HCT116 (cell line): ENCODE measurements around the gene CAPZA2. TPM values are rescaled to one million over a fixed set of nuclear protein-coding genes. Genes with fewer than 3 reads are reported as not detected.

ENCODE experiments used
- ATAC-seq: fragments of 200-7000 bp; cut with Tn5 transposase; 2 replicates; pipeline ENCODE4 v1.9.1; 2020; ENCODE audit warnings: mild to moderate bottlenecking, moderate library complexity
- BruUV-seq: library from RNA; stranded (reverse); fragments of 400-500 nt; replicated peaks from 2 replicates; lab custom pipeline; 2021; lab: Mats Ljungman, UMichigan
- CTCF ChIA-PET: fragments of 300-600 bp; sonication (Branson Sonifier 250); formaldehyde crosslinking; loops from one replicate; lab custom pipeline; 2021; ENCODE audit warnings: antibody characterized with exemption; lab: Charles Lee
- POLR2A ChIA-PET: fragments of 300-600, 350-600 bp; sonication (Branson Sonifier 250); formaldehyde crosslinking; loops from one replicate; lab custom pipeline; 2021; ENCODE audit warnings: antibody characterized with exemption; lab: Charles Lee
- RAD21 ChIA-PET, 2 experiments: fragments of 300-600 bp; sonication (Branson Sonifier 250); formaldehyde crosslinking; loops; one replicate each; lab custom pipeline; 2023; ENCODE audit warnings: low total read pairs in 2 of 2; ENCODE audit not compliant: uncharacterized antibody in 2 of 2, unreplicated experiment in 2 of 2, low non-redundant PET in 1 of 2; lab: Charles Lee
- DNase-seq: peaks from one replicate; pipeline ENCODE4 v3.0.0-alpha.2; 2010; ENCODE audit warnings: low read depth, low spot score
- H2AFZ ChIP-seq: fragments of 200-600 bp; shearing (Covaris generic), sonication (generic); 2 replicates; pipeline ENCODE4 v1.6.1; 2017; ENCODE audit warnings: low read depth, mixed run types, mixed read lengths, antibody characterized with exemption, low read length; ENCODE audit not compliant: poor library complexity, severe bottlenecking
- H3K27ac ChIP-seq: 2 replicates; pipeline ENCODE4 v1.5.1; 2012; ENCODE audit warnings: low read depth, low read length
- H3K27me3 ChIP-seq: fragments of 200-600 bp; sonication (generic); 2 replicates; pipeline ENCODE4 v1.6.1; 2016; ENCODE audit warnings: mixed run types, low read length, mixed read lengths; ENCODE audit not compliant: insufficient read depth
- H3K36me3 ChIP-seq, 2 experiments: fragments of 200-500 bp in 1 of 2; fragments of 200-600 bp in 1 of 2; sonication (Bioruptor generic) in 1 of 2; sonication (generic) in 1 of 2; 2 replicates each; pipeline versions ENCODE4 v1.5.1 to v1.6.1; 2014 to 2016; ENCODE audit warnings: low read length in 2 of 2, inconsistent platforms in 1 of 2, mixed read lengths in 1 of 2, mixed run types in 1 of 2; ENCODE audit not compliant: insufficient read depth in 2 of 2, control insufficient read depth in 1 of 2
- H3K4me1 ChIP-seq, 2 experiments: fragments of 200-600 bp in 1 of 2; sonication (generic) in 1 of 2; 2 replicates each; pipeline versions ENCODE4 v1.5.1 to v1.6.1; 2012 to 2017; ENCODE audit warnings: low read length in 2 of 2, inconsistent platforms in 1 of 2, mild to moderate bottlenecking in 1 of 2, mixed read lengths in 1 of 2, mixed run types in 1 of 2, moderate library complexity in 1 of 2; ENCODE audit not compliant: insufficient read depth in 2 of 2, control insufficient read depth in 1 of 2
- H3K4me2 ChIP-seq: fragments of 200-600 bp; sonication (generic); 2 replicates; pipeline ENCODE4 v1.6.1; 2017; ENCODE audit warnings: mixed run types, low read length, mixed read lengths
- H3K4me3 ChIP-seq, 2 experiments: fragments of 200-600 bp in 1 of 2; sonication (generic) in 1 of 2; replicated peaks in 1 of 2; 2 replicates each; pipeline ENCODE4 v1.5.1; 2011 to 2016; ENCODE audit warnings: low read length in 2 of 2, control low read depth in 1 of 2, low read depth in 1 of 2, mild to moderate bottlenecking in 1 of 2, mixed read lengths in 1 of 2, mixed run types in 1 of 2
- H3K79me2 ChIP-seq: fragments of 200-600 bp; sonication (generic); 2 replicates; pipeline ENCODE4 v1.6.1; 2017; ENCODE audit warnings: mild to moderate bottlenecking, mixed run types, low read length, moderate library complexity, mixed read lengths; ENCODE audit not compliant: insufficient read depth
- H3K9ac ChIP-seq: fragments of 200-600 bp; sonication (generic); 2 replicates; pipeline ENCODE4 v1.6.1; 2016; ENCODE audit warnings: low read length, mixed read lengths
- H3K9me2 ChIP-seq: fragments of 200-600 bp; sonication (generic), shearing (Covaris generic); 2 replicates; pipeline ENCODE4 v1.6.1; 2017; ENCODE audit warnings: mixed run types, mild to moderate bottlenecking, moderate library complexity; ENCODE audit not compliant: insufficient read depth
- H3K9me3 ChIP-seq, 2 experiments: fragments of 200-500 bp in 1 of 2; fragments of 200-600 bp in 1 of 2; sonication (Bioruptor generic) in 1 of 2; sonication (generic) in 1 of 2; 2 replicates each; pipeline ENCODE4 v1.6.1; 2014 to 2017; ENCODE audit warnings: low read length in 2 of 2, mixed read lengths in 2 of 2, inconsistent platforms in 1 of 2, low read depth in 1 of 2, mild to moderate bottlenecking in 1 of 2, mixed run types in 1 of 2, moderate library complexity in 1 of 2; ENCODE audit not compliant: control insufficient read depth in 1 of 2, insufficient read depth in 1 of 2
- H4K20me1 ChIP-seq: fragments of 200-600 bp; sonication (generic), shearing (Covaris generic); 2 replicates; pipeline ENCODE4 v1.6.1; 2017; ENCODE audit warnings: mixed run types, mild to moderate bottlenecking, moderate library complexity; ENCODE audit not compliant: insufficient read depth
- ATF3 ChIP-seq: IDR thresholded peaks from 2 replicates; pipeline ENCODE4 v1.6.1; 2012
- CTCF ChIP-seq, 3 experiments: fragments of 200-600 bp in 1 of 3; sonication (generic) in 1 of 3; IDR thresholded peaks in 2 of 3; conservative IDR thresholded peaks in 1 of 3; 2 replicates each; pipeline ENCODE4 v1.5.1; 2012 to 2017; ENCODE audit warnings: low read depth in 2 of 3, low read length in 2 of 3, antibody characterized with exemption in 1 of 3, borderline replicate concordance in 1 of 3, control low read depth in 1 of 3, mild to moderate bottlenecking in 1 of 3, mixed read lengths in 1 of 3, mixed run types in 1 of 3, moderate library complexity in 1 of 3; ENCODE audit not compliant: insufficient read depth in 1 of 3
- EGR1 ChIP-seq: IDR thresholded peaks from 2 replicates; pipeline ENCODE4 v1.6.1; 2012; ENCODE audit warnings: low read depth
- ELF1 ChIP-seq: IDR thresholded peaks from 2 replicates; pipeline ENCODE4 v1.6.1; 2012; ENCODE audit warnings: low read depth, borderline replicate concordance
- EZH2phosphoT487 ChIP-seq: fragments of 200-600 bp; IDR thresholded peaks from 2 replicates; pipeline ENCODE4 v1.6.1; 2018; ENCODE audit warnings: antibody characterized with exemption, borderline replicate concordance
- FOSL1 ChIP-seq: IDR thresholded peaks from 2 replicates; pipeline ENCODE4 v1.6.1; 2012; ENCODE audit warnings: low read depth
- POLR2A ChIP-seq: IDR thresholded peaks from 2 replicates; pipeline ENCODE4 v1.7.0; 2011; ENCODE audit warnings: borderline replicate concordance; ENCODE audit not compliant: insufficient read depth, insufficient read length; ENCODE audit errors: extremely low read depth
- POLR2AphosphoS5 ChIP-seq: IDR thresholded peaks from 2 replicates; pipeline ENCODE4 v1.6.1; 2011; ENCODE audit warnings: mild to moderate bottlenecking, low read depth, low read length, moderate library complexity
- RAD21 ChIP-seq: IDR thresholded peaks from 2 replicates; pipeline ENCODE4 v1.6.1; 2012; ENCODE audit warnings: low read depth, mild to moderate bottlenecking
- REST ChIP-seq: IDR thresholded peaks from 2 replicates; pipeline ENCODE4 v1.6.1; 2012; ENCODE audit warnings: low read depth
- SIN3A ChIP-seq: IDR thresholded peaks from 2 replicates; pipeline ENCODE4 v1.6.1; 2012; ENCODE audit warnings: low read depth
- SP1 ChIP-seq: IDR thresholded peaks from 2 replicates; pipeline ENCODE4 v1.6.1; 2012; ENCODE audit warnings: low read depth
- SRF ChIP-seq: IDR thresholded peaks from 2 replicates; pipeline ENCODE4 v1.6.1; 2012; ENCODE audit warnings: low read depth
- YY1 ChIP-seq: IDR thresholded peaks from 2 replicates; pipeline ENCODE4 v1.6.1; 2011; ENCODE audit warnings: low read length, low read depth, moderate library complexity, mild to moderate bottlenecking; ENCODE audit not compliant: insufficient replicate concordance; ENCODE audit errors: extremely low read depth
- ZFX ChIP-seq: fragments of 450-650 bp; IDR thresholded peaks from 2 replicates; pipeline ENCODE4 v1.6.1; 2017
- ZNF274 ChIP-seq: fragments of 200-500 bp; sonication (Bioruptor generic); IDR thresholded peaks from 2 replicates; pipeline ENCODE4 v1.6.1; 2014; ENCODE audit warnings: mild to moderate bottlenecking, low read depth, low read length, inconsistent platforms
- intact Hi-C: fragments of 100-400 bp; cut with micrococcal nuclease; formaldehyde crosslinking; loops from 2 replicates; pipeline ENCODE4 v1.10.0; 2022
- total RNA-seq: library from RNA; stranded (reverse); gene quantifications from one replicate; pipeline ENCODE4 v1.2.1, GENCODE V29; 2021; ENCODE audit not compliant: unreplicated experiment

CAPZA2 gene
- total RNA-seq, 1 experiment from 2014 or later: 135 TPM

- Histone ChIP-seq H3K27ac (no peak overlapping the region), H3K9ac (no peak overlapping the region), H2AFZ (no peak overlapping the region), H3K4me1 (no peaks in the 10 kb centered on the region), H3K4me3 (no peak overlapping the region), H3K36me3 (no peaks in the 10 kb centered on the region), H4K20me1 (no peaks in the 10 kb centered on the region), H3K9me2 (no peaks in the 10 kb centered on the region), H3K79me2 (no peaks in the 10 kb centered on the region), H3K27me3 (no peaks in the 10 kb centered on the region), H3K4me2 (no peak overlapping the region), H3K9me3 (no peaks in the 10 kb centered on the region)
- DNase-seq (no peak), ATAC-seq (no peak)
- ChIA-PET CTCF (no interaction called here), RAD21 (no interaction called here), POLR2A (no interaction called here)
- TF ChIP-seq ELF1 (no peak), SRF (no peak), ZNF274 (no peak), POLR2A (no peak), YY1 (no peak), SIN3A (no peak)
- intact Hi-C loops: no loop called here
- BruUV-seq: no TSS peak
Measured at GRCh38 chr7:116854132-116854531, 8.3 kb upstream of the CAPZA2 start.

DNA sequence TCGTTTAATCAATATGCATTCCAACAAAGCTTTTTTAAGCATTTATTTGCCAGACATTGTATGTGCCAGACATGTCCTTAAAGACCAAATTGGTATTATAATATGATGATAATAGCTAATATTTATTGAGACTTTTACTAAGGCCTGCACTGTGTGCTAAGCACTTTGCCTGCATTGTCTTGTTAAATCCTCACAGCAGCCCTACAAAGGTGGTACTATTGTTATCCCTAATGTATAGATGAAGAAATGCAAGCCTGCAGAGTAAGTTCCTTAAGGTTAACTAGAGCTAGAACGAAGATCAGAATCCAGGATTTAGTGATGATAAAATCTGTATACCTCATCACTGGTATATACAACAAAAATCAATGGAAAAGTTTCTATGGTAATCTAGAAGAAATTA is 5.3 kb upstream of the CAPZA2 start:
- Histone ChIP-seq H3K4me1 (peaks cover 4 to 6% of the 10 kb centered on the region in 2 experiments; a peak in 3 of 4 replicates), H3K27me3 (no peaks in the 10 kb centered on the region), H3K27ac (no peak overlapping the region), H2AFZ (no peak overlapping the region), H3K4me2 (no peak overlapping the region), H3K9me2 (no peaks in the 10 kb centered on the region)
- BruUV-seq: no TSS peak
- ChIA-PET RAD21 (no interaction called here), CTCF (no interaction called here)
- intact Hi-C loops: no loop called here
- TF ChIP-seq POLR2AphosphoS5: no peak
- TF ChIP-seq RAD21: no peak
- TF ChIP-seq EZH2phosphoT487: no peak
- no peak for TF ChIP-seq ZFX
- no peak for TF ChIP-seq REST
- TF ChIP-seq CTCF (IDR thresholded peaks at IDR 0.05 in 2 of 3, conservative IDR thresholded peaks at IDR 0.05 in 1 of 3; ENCODE audit: borderline replicate concordance in 1 of 3, insufficient read depth in 1 of 3, low read depth in 2 of 3, low read length in 2 of 3): no peak
- TF ChIP-seq ATF3: no peak
- TF ChIP-seq FOSL1: no peak
- no peak for TF ChIP-seq SP1
- no peak for TF ChIP-seq EGR1
- TF ChIP-seq, all 23 proteins: peak for 0
- Histone ChIP-seq H3K36me3 (no peaks in the 10 kb centered on the region), H3K79me2 (no peaks in the 10 kb centered on the region), H4K20me1 (no peaks in the 10 kb centered on the region), H3K9me3 (no peaks in the 10 kb centered on the region), H3K4me3 (no peak overlapping the region), H3K9ac (no peak overlapping the region)
- DNase-seq: no peak
- POLR2A ChIA-PET: no interaction called here
- ATAC-seq: no peak
